SH-SY5Y (cell line): ENCODE measurements around the gene TPCN1.

Source experiments
- GATA2 ChIP-seq: IDR thresholded peaks from 2 replicates; pipeline ENCODE4 v1.6.1; 2011; ENCODE audit warnings: mild to moderate bottlenecking, low read depth, low read length
- GATA3 ChIP-seq: IDR thresholded peaks from 2 replicates; pipeline ENCODE4 v1.6.1; 2011; ENCODE audit warnings: low read depth, mild to moderate bottlenecking, low read length, moderate library complexity

DNA sequence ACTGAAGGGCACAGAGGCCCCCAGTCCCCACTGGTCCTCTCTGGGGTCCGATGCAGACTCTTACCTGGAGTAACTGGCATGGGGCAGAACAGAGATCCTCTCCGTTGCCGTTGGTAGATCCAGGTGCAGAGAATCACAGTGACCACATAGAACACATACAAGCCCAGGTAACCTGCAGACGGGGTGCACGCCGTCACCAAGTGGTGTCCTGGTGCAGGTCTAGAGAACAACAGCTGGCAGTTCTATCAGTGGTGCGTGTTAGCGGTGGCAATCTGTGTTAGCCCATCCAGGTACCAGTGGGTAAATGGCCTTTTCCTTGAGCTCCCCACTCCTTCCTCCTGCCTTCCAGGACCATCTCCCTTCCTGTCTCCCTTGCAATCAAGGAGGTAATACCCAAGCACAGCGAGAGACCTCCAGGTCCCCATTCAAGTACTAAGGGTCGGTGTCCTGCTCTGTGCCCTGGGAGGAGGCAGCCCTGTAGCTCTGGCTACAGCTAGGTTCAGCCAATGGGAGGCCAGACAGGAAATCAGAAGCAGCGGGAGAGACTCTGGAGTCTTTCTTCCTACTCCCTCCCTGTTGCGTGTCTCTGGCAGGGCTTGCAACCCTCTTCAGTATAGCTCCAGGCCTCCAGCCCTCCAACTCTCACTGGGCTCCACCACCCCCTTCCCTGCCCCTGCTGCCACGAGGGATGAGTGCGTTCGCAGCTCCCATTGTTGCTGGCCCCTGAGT, 97.8 kb downstream of the TPCN1 start:
- TF ChIP-seq GATA2, result no peak
- TF ChIP-seq GATA3, result no peak
